ENCODE measurements around the gene LYPD1. TPM values are rescaled to one million over a fixed set of nuclear protein-coding genes. Genes with fewer than 3 reads are reported as not detected.

The LYPD1 gene
- total RNA-seq, 1 donor from 2014 or later: 1.2 TPM

- Histone ChIP-seq H3K27ac (no peak overlapping the region), H3K4me3 (no peak overlapping the region), H3K36me3 (no peaks in the 10 kb centered on the region), H3K27me3 (no peaks in the 10 kb centered on the region), H3K9me3 (no peaks in the 10 kb centered on the region), H3K4me1 (no peaks in the 10 kb centered on the region)
- ATAC-seq: no peak
- TF ChIP-seq CTCF (IDR thresholded peaks at IDR 0.05): no peak
- DNase-seq: no peak
- intact Hi-C loops (cut with DNase I): no loop called here
Observed at GRCh38 chr2:132654968-132655367, 15.0 kb downstream of the LYPD1 start.

GRCh38 chr2:132654335-132654734, 15.7 kb downstream of the LYPD1 start:
- DNase-seq (no peak), ATAC-seq (no peak)
- H3K4me3 ChIP-seq: no peak overlapping the region
- H3K27me3 ChIP-seq: no peaks in the 10 kb centered on the region
- H3K4me1 ChIP-seq: no peaks in the 10 kb centered on the region
- no peaks in the 10 kb centered on the region for H3K9me3 ChIP-seq
- H3K27ac ChIP-seq: no peak overlapping the region
- no peak for TF ChIP-seq CTCF (IDR thresholded peaks at IDR 0.05)
- no peaks in the 10 kb centered on the region for H3K36me3 ChIP-seq
- intact Hi-C loops (cut with DNase I): no loop called here

- no peak for TF ChIP-seq CTCF (IDR thresholded peaks at IDR 0.05)
- intact Hi-C loops (cut with DNase I): no loop called here
- H3K27ac ChIP-seq: no peak overlapping the region
Observed at GRCh38 chr2:132652474-132652873, 17.5 kb downstream of the LYPD1 start.

GRCh38 chr2:132651115-132652045, 18.6 kb downstream of the LYPD1 start:
- intact Hi-C loops (cut with DNase I): no loop called here
- TF ChIP-seq CTCF (IDR thresholded peaks at IDR 0.05): peak; percentile 49
- Histone ChIP-seq H3K27ac (no peak overlapping the region), H3K27me3 (no peaks in the 10 kb centered on the region), H3K4me1 (no peaks in the 10 kb centered on the region), H3K9me3 (no peaks in the 10 kb centered on the region), H3K4me3 (no peak overlapping the region), H3K36me3 (no peaks in the 10 kb centered on the region)
- ATAC-seq (peak; percentile 64), DNase-seq (no peak)

More at GRCh38 chr2:132652474-132652873, 17.5 kb downstream of the LYPD1 start:
- H3K36me3 ChIP-seq: no peaks in the 10 kb centered on the region
- H3K27me3 ChIP-seq: no peaks in the 10 kb centered on the region
- no peaks in the 10 kb centered on the region for H3K9me3 ChIP-seq
- H3K4me3 ChIP-seq: no peak overlapping the region
- no peak for ATAC-seq
- no peaks in the 10 kb centered on the region for H3K4me1 ChIP-seq
- DNase-seq: no peak

- no peaks in the 10 kb centered on the region for H3K9me3 ChIP-seq
- H3K4me1 ChIP-seq: no peaks in the 10 kb centered on the region
- no peaks in the 10 kb centered on the region for H3K36me3 ChIP-seq
- ATAC-seq (no peak), DNase-seq (no peak)
- TF ChIP-seq CTCF (IDR thresholded peaks at IDR 0.05): no peak
- intact Hi-C loops (cut with DNase I): no loop called here
- no peaks in the 10 kb centered on the region for H3K27me3 ChIP-seq
- no peak overlapping the region for H3K4me3 ChIP-seq
- H3K27ac ChIP-seq: no peak overlapping the region
Observed at GRCh38 chr2:132646540-132647108, 23.4 kb downstream of the LYPD1 start.

All from upper lobe of right lung (tissue), 1 donor.